ENCODE measurements around the gene N4BP3.
"Not testable (repeated sequence)": the region's sequence is repeated elsewhere in the genome, so short reads cannot be mapped to it uniquely, and the experiment has no call there.

N4BP3 gene

GRCh38 chr5:178081571-178082243, 31.6 kb upstream of the N4BP3 start:
- DNase-seq (ENCODE audit: low read depth) = no peak
- H3K4me3 ChIP-seq (ENCODE audit: control insufficient read depth, low read depth, low read length) = no peak overlapping the region
- TF ChIP-seq CTCF (IDR thresholded peaks at IDR 0.05; ENCODE audit: control insufficient read depth, insufficient read depth, low read depth, low read length, missing control alignments) = no peak

GRCh38 chr5:178083922-178084321, 29.4 kb upstream of the N4BP3 start:
- no peak overlapping the region for H3K4me3 ChIP-seq (ENCODE audit: control insufficient read depth, low read depth, low read length)
- TF ChIP-seq CTCF (IDR thresholded peaks at IDR 0.05; ENCODE audit: control insufficient read depth, insufficient read depth, low read depth, low read length, missing control alignments) = no peak
- DNase-seq (ENCODE audit: low read depth) = no peak

DNA sequence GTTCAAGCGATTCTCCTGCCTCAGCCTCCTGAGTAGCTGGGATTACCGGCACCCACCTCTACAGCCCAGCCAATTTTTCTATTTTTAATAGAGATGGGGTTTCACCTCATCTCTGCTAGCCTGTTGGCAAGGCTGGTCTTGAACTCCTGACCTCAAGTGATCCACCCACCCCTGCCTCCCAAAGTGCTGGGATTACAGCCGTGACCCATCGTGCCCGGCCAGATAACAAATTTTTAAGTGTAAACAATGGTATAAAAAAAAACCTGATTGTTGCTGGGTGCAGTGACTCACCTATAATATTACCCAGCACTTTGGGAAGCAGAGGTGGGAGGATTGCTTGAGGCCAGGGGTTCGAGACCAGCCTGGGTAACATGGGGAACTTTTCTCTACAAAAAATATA, 28.0 kb upstream of the N4BP3 start:
- no peak for TF ChIP-seq CTCF (IDR thresholded peaks at IDR 0.05; ENCODE audit: control insufficient read depth, insufficient read depth, low read depth, low read length, missing control alignments)
- H3K4me3 ChIP-seq (ENCODE audit: control insufficient read depth, low read depth, low read length) = no peak overlapping the region
- DNase-seq (ENCODE audit: low read depth) = no peak

GRCh38 chr5:178086266-178086665, 27.1 kb upstream of the N4BP3 start:
- H3K4me3 ChIP-seq (ENCODE audit: control insufficient read depth, low read depth, low read length) = no peak overlapping the region
- no peak for TF ChIP-seq CTCF (IDR thresholded peaks at IDR 0.05; ENCODE audit: control insufficient read depth, insufficient read depth, low read depth, low read length, missing control alignments)
- DNase-seq (ENCODE audit: low read depth) = no peak

GRCh38 chr5:178087199-178087598, 26.1 kb upstream of the N4BP3 start:
- DNase-seq (ENCODE audit: low read depth); H3K4me3 ChIP-seq (ENCODE audit: control insufficient read depth, low read depth, low read length): not testable (repeated sequence)

DNA sequence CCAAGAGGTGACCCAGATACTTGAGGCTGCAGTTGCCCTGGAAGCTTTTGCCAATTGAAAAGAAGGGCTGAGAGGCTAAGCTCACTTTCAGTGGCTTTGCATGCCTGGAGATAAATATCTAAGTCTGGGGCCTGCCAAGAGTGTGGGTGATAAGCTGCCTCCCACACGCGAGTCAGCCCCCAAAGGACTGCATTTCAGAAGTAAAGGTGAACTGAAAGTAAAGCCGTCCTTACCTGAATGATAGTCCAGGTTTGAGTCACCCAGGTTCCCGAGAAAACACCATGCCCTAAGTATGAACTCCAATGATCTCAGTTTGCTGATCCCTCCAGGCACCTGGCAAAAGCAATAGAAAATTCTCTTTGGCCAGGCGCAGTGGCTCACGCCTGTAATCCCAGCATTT, 22.5 kb upstream of the N4BP3 start:
- no peak for DNase-seq (ENCODE audit: low read depth)
- no peak for TF ChIP-seq CTCF (IDR thresholded peaks at IDR 0.05; ENCODE audit: control insufficient read depth, insufficient read depth, low read depth, low read length, missing control alignments)

DNA sequence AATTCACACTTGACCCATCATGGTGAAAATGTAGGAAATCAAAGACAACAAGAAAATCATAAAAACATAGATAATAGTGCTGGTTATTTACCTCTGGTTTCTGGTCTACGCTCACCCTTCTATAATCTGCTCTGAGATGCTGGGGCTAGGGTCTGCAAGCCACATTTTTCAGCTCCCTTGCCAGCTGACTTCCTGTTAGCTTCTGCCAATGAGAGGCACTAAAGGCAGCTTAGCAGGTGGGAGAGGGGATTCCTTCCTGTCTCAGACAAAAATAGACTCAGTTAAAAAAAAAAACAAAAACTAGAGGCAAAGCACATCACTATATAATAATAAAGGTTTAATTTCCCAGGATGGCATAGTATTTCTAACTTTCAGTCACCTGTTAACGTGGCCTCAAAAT, 20.2 kb upstream of the N4BP3 start:
- no peak for DNase-seq (ENCODE audit: low read depth)
- H3K4me3 ChIP-seq (ENCODE audit: control insufficient read depth, low read depth, low read length) = no peak overlapping the region
- no peak for TF ChIP-seq CTCF (IDR thresholded peaks at IDR 0.05; ENCODE audit: control insufficient read depth, insufficient read depth, low read depth, low read length, missing control alignments)

More for the DNA sequence above, 22.5 kb upstream of the N4BP3 start:
- H3K4me3 ChIP-seq (ENCODE audit: control insufficient read depth, low read depth, low read length) = no peak overlapping the region
